AG09309 (cell line): ENCODE results near the gene RBM15.

Experiments used
- DNase-seq: peaks from one replicate; pipeline ENCODE4 v3.0.0-alpha.2; 2010; ENCODE audit warnings: low read depth
- H3K4me3 ChIP-seq: 2 replicates; pipeline ENCODE4 v1.5.1; 2011; ENCODE audit warnings: mild to moderate bottlenecking, low read depth, low read length, moderate library complexity; ENCODE audit not compliant: control insufficient read depth
- TF ChIP-seq, protein P1 (sequence below): IDR thresholded peaks from 2 replicates; pipeline ENCODE4 v1.5.1; 2011; ENCODE audit warnings: mild to moderate bottlenecking, low read depth, low read length, inconsistent platforms; ENCODE audit not compliant: insufficient read depth, control insufficient read depth; ENCODE audit errors: missing control alignments

The RBM15 gene

DNA sequence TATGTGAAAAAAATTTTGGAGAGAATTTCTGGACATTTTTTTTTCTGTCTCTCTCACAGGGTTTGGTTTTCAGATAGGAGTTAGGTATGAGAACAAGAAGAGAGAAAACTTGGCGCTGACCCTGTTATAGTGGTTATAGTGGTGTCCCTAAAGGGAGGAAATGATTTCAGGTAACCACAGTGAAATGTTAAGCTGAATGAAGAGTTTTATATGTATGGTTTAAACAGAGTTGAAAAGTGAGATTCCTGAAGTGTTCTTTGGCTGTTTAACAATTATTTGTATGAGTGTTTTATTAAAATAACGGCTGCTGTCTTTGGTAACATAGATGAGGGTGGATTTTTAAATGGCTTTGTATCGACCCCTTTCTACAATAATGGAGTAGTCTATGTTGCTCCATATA lies 6.3 kb downstream of the RBM15 start:
- no peak overlapping the region for H3K4me3 ChIP-seq
- no peak for DNase-seq
- TF ChIP-seq, protein P1, sequence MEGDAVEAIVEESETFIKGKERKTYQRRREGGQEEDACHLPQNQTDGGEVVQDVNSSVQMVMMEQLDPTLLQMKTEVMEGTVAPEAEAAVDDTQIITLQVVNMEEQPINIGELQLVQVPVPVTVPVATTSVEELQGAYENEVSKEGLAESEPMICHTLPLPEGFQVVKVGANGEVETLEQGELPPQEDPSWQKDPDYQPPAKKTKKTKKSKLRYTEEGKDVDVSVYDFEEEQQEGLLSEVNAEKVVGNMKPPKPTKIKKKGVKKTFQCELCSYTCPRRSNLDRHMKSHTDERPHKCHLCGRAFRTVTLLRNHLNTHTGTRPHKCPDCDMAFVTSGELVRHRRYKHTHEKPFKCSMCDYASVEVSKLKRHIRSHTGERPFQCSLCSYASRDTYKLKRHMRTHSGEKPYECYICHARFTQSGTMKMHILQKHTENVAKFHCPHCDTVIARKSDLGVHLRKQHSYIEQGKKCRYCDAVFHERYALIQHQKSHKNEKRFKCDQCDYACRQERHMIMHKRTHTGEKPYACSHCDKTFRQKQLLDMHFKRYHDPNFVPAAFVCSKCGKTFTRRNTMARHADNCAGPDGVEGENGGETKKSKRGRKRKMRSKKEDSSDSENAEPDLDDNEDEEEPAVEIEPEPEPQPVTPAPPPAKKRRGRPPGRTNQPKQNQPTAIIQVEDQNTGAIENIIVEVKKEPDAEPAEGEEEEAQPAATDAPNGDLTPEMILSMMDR = no peak

DNA sequence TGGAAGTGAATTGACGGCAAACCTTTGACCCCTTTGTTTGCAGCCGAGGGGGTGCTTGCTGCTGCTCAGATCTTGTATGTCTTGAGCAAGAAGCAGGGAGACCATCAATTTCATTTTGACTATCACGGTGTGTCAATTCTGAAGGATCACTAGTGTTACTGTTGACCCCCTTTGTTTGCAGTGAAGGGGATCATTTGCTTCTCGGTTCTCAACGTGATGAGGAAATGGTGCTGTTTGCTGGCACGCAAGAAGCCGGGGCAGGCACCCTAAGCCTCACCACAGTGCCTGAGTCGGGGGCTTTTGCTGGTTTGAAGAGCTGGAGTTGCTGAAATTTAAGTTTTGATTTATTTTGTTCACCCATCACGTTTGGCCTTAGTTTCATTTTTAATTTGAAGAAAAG lies 7.5 kb downstream of the RBM15 start:
- no peak overlapping the region for H3K4me3 ChIP-seq
- DNase-seq = no peak
- TF ChIP-seq, protein P1 = no peak

DNA sequence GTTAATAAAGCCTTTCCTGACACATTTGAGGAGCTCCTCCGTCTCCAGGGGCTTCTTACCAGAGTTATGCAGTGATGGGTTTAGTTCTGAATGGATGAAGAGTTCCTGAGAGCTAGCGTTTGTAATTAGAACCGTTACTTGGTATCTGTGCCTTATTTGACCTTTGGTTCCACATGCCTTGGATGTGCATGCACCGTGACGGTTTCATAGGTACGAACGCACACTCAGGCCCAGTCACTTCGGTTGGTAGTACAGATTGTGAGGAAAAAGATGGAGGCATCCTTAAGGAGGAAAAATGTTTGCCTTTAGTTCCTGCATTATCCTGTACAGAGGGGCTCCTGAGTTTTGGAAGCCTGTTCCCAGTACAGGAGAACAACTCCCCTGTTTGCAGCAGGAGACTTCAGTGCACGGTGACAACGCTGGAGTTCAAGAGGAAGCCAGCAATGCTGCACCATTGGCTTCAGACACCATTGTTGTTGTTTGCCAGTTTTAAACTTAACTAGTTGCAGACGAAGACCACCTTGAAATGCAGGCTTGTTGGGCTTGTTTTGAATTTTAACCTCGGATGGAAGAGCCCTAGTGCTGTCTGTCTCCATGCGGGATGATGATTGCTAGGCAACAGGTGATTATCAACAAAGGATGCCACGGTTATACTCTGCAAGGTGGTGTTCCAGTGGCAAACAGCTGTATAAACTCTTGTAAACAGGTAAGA lies 8.2 kb downstream of the RBM15 start:
- H3K4me3 ChIP-seq = no peak overlapping the region

DNA sequence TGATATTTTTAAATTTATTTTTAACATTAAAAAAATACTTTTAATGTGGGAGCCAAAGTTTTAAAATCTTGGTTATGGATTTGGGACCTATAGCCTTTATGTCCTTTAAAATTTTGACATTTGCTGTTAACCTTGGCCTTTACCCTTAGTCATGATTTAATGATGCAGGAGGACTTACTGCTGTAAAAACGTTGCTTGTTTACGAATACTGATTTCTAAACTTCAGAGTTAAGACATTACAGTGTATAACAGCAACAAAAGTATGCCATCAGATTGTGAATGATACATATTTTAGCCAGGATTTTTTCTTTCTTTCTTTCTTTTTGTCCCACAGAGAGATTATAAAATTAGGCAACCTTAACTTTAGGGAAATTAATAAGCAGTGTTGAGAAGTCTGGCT lies 8.9 kb downstream of the RBM15 start:
- H3K4me3 ChIP-seq = no peak overlapping the region
- TF ChIP-seq, protein P1 = no peak
- no peak for DNase-seq

More for the DNA sequence above, 8.2 kb downstream of the RBM15 start:
- DNase-seq = no peak
- TF ChIP-seq, protein P1 = no peak

DNA sequence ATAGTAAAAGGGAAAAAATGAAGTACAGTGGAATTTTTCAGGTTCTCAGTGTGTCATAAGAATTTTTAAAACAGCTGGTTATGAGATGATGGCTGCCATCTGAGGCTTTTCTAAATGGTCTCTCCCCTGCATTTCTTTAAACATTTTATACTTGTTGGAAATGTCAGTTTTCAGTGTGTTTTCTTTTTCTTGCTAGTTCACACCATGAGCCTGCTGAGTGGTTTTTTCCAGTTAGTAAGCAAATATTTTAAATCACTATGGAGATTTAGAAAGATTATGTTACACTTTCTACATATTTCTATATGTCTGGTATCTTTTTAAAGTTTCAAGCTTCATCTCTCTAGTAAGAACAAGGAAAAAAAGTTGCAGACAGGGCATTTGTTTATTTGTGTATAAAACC lies 9.6 kb downstream of the RBM15 start:
- H3K4me3 ChIP-seq = no peak overlapping the region
- TF ChIP-seq, protein P1 = no peak
- no peak for DNase-seq

DNA sequence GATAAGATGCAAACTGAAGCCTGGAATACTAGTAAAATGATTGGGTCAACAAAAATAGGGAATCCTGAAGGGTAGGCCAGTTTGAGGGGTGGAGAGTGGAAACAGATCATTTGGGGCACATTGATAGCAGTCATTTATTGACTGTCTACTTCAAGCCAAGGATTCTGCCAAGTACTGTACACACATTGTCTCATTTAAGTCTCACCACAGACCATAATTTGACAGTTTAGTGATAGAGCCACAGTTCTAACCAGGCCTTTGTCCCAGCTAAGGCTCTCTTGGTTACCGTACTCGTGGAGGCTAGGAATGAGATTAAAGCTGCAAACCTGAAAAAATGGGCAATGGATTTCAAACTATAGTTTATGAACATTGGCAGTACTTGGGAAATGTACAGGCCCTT lies 11.2 kb downstream of the RBM15 start:
- TF ChIP-seq, protein P1 = no peak
- DNase-seq = no peak
- H3K4me3 ChIP-seq = no peak overlapping the region
